HG02840 (cell line): ENCODE data around the gene SSR4.

Source experiments
- ATAC-seq: cut with Tn5 transposase; IDR thresholded peaks from one replicate; pipeline ENCODE4 v1.9.1; 2021; ENCODE audit warnings: mild to moderate bottlenecking, moderate library complexity, moderate number of reproducible peaks; ENCODE audit not compliant: unreplicated experiment, low FRiP score

SSR4 gene

GRCh38 chrX:153828308-153828707, 33.8 kb downstream of the SSR4 start:
- no peak for ATAC-seq

- no peak for ATAC-seq
These were observed 34.5 kb downstream of the SSR4 start for GRCh38 chrX:153828723-153829548.

GRCh38 chrX:153829549-153829798, 35.0 kb downstream of the SSR4 start:
- no peak for ATAC-seq

- no peak for ATAC-seq
These were observed 35.6 kb downstream of the SSR4 start, which contains the start of gene PDZD4 for GRCh38 chrX:153829799-153830639. PDZD4 (minus strand) TSS chrX:153830544; CDS start chrX:153830298, 246 bp downstream.

GRCh38 chrX:153830640-153831428, 36.4 kb downstream of the SSR4 start:
- no peak for ATAC-seq

- ATAC-seq: no peak
These were observed 37.1 kb downstream of the SSR4 start for GRCh38 chrX:153831429-153832150.

- no peak for ATAC-seq
These were observed 38.3 kb downstream of the SSR4 start for GRCh38 chrX:153832728-153833127.

GRCh38 chrX:153836921-153837320, 42.5 kb downstream of the SSR4 start:
- no peak for ATAC-seq

GRCh38 chrX:153844509-153845082, 50.1 kb downstream of the SSR4 start:
- ATAC-seq: no peak

- ATAC-seq: no peak
These were observed 50.7 kb downstream of the SSR4 start for GRCh38 chrX:153845195-153845594.

GRCh38 chrX:153845842-153846241, 51.4 kb downstream of the SSR4 start:
- ATAC-seq: no peak
